OCI-LY7 (cell line): ENCODE results near the gene YARS1. TPM values are rescaled to one million over a fixed set of nuclear protein-coding genes. Genes with fewer than 3 reads are reported as not detected.

Experiments used
- BruUV-seq: library from RNA; stranded (reverse); fragments of 400-500 nt; replicated peaks from 2 replicates; lab custom pipeline; 2021; lab: Mats Ljungman, UMichigan
- CTCF ChIA-PET: fragments of 300-600 bp; sonication (Branson Sonifier 250); formaldehyde crosslinking; loops from one replicate; lab custom pipeline; 2022; ENCODE audit warnings: antibody characterized with exemption; ENCODE audit not compliant: unreplicated experiment; lab: Charles Lee
- POLR2A ChIA-PET: fragments of 300-600 bp; sonication (Branson Sonifier 250); formaldehyde crosslinking; loops from one replicate; lab custom pipeline; 2022; ENCODE audit warnings: antibody characterized with exemption; lab: Charles Lee
- DNase-seq: peaks from one replicate; pipeline ENCODE4 v3.0.0-alpha.2; 2015; ENCODE audit warnings: low spot score
- H2AFZ ChIP-seq: fragments of 200-600 bp; sonication (generic), shearing (Covaris generic); 2 replicates; pipeline ENCODE4 v1.6.1; 2014; ENCODE audit warnings: mild to moderate bottlenecking, antibody characterized with exemption, low read length, moderate library complexity
- H3K27ac ChIP-seq: fragments of 200-600 bp; sonication (generic); 2 replicates; pipeline ENCODE4 v1.5.1; 2014; ENCODE audit warnings: mixed run types, low read depth, mild to moderate bottlenecking, moderate library complexity, low read length, inconsistent platforms; ENCODE audit not compliant: poor library complexity, severe bottlenecking
- H3K36me3 ChIP-seq: fragments of 200-600 bp; sonication (generic); 2 replicates; pipeline ENCODE4 v1.6.1; 2014; ENCODE audit warnings: mild to moderate bottlenecking, antibody characterized with exemption, low read length, moderate library complexity, mixed read lengths; ENCODE audit not compliant: insufficient read depth
- H3K4me1 ChIP-seq: fragments of 200-600 bp; sonication (generic); 2 replicates; pipeline ENCODE4 v1.5.1; 2014; ENCODE audit warnings: mild to moderate bottlenecking, low read length; ENCODE audit not compliant: insufficient read depth, poor library complexity, severe bottlenecking
- H3K4me2 ChIP-seq: fragments of 200-600 bp; sonication (generic); 2 replicates; pipeline ENCODE4 v1.6.1; 2014; ENCODE audit warnings: mild to moderate bottlenecking, low read length
- H3K4me3 ChIP-seq: fragments of 200-600 bp; sonication (generic); 2 replicates; pipeline ENCODE4 v1.5.1; 2014; ENCODE audit warnings: mild to moderate bottlenecking, low read depth, low read length; ENCODE audit not compliant: poor library complexity, severe bottlenecking
- H3K79me2 ChIP-seq: fragments of 200-600 bp; sonication (generic); 2 replicates; pipeline ENCODE4 v1.6.1; 2016; ENCODE audit warnings: low read depth, mild to moderate bottlenecking, low read length, moderate library complexity, mixed read lengths; ENCODE audit not compliant: insufficient read depth
- H3K9me2 ChIP-seq: fragments of 200-600 bp; sonication (generic); 2 replicates; pipeline ENCODE4 v1.6.1; 2016; ENCODE audit warnings: mild to moderate bottlenecking, low read length, mixed read lengths; ENCODE audit not compliant: insufficient read depth
- H3K9me3 ChIP-seq: fragments of 200-600 bp; sonication (generic); 2 replicates; pipeline ENCODE4 v1.6.1; 2014; ENCODE audit warnings: mild to moderate bottlenecking, mixed run types, low read length, mixed read lengths
- H4K20me1 ChIP-seq: fragments of 200-600 bp; sonication (generic); 2 replicates; pipeline ENCODE4 v1.6.1; 2014; ENCODE audit warnings: mild to moderate bottlenecking, antibody characterized with exemption, low read length, moderate library complexity, mixed read lengths; ENCODE audit not compliant: insufficient read depth
- EZH2phosphoT487 ChIP-seq: fragments of 200-600 bp; sonication (generic); IDR thresholded peaks from 2 replicates; pipeline ENCODE4 v1.6.1; 2018; ENCODE audit warnings: low read depth, borderline replicate concordance, mild to moderate bottlenecking, mixed run types, antibody characterized with exemption, low read length, moderate library complexity, mixed read lengths
- intact Hi-C: fragments of 100-400 bp; cut with micrococcal nuclease; formaldehyde crosslinking; loops from one replicate; pipeline ENCODE4 v1.10.0; 2022; ENCODE audit not compliant: unreplicated experiment
- total RNA-seq, 2 experiments: library from RNA; depleted of rRNA in 1 of 2; stranded (reverse); fragments of >200 nt in 1 of 2; shearing (Covaris generic) in 1 of 2; gene quantifications; 2 replicates each; pipeline ENCODE4 v1.2.3, GENCODE V29; 2014 to 2022
- TF ChIP-seq, protein P1 (sequence below): fragments of 200-600 bp; sonication (generic); conservative IDR thresholded peaks from 2 replicates; pipeline ENCODE4 v1.5.1; 2014; ENCODE audit warnings: mild to moderate bottlenecking, antibody characterized with exemption, low read length, moderate library complexity, mixed read lengths

The YARS1 gene
- total RNA-seq, 2 experiments from 2014 or later: 276 to 321 TPM

DNA sequence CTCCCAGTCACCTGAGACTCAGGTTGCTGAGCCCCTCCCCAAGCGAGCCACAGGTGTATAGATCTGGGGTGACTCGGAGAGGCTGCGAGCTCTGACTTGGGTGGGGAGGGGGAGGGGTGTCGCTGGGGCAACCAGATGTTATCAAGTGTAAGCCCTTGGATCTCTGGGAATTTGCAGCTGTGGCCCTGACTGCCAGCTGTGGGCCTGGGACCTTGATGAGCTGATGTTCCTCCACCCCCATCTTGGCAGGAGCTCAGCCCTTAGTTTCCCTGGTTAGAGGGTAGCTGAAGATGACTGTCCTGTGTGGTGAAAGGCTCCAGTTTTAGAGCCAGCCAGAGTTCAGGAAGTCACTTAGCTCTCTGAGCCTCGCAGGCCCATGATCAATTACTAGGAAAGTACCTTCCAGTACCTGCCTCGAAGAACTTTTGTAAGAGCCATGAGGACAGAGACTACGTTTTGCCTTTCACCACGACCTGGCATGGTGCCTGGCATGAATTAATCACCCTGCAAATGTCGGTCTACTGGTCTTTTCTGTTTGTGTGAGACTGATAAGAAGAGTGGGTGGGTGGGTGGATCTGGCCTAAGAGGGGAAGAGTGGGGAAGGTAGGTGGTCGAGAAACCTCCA lies 55.8 kb downstream of the YARS1 start:
- no peaks in the 10 kb centered on the region for H3K9me2 ChIP-seq
- H3K4me3 ChIP-seq: no peak overlapping the region
- BruUV-seq: no TSS peak
- H3K27ac ChIP-seq: no peak overlapping the region
- POLR2A ChIA-PET: interaction anchor here (0.7 kb wide), 1 partner anchor 323 kb away, joined by 3 read pairs; no protein-coding TSS in a partner anchor
- no peaks in the 10 kb centered on the region for H3K4me1 ChIP-seq
- CTCF ChIA-PET: no interaction called here
- no peaks in the 10 kb centered on the region for H3K79me2 ChIP-seq
- H3K36me3 ChIP-seq: no peaks in the 10 kb centered on the region
- intact Hi-C loops: no loop called here
- H4K20me1 ChIP-seq: no peaks in the 10 kb centered on the region
- no peak overlapping the region for H3K4me2 ChIP-seq
- no peak overlapping the region for H2AFZ ChIP-seq
- TF ChIP-seq, protein P1, sequence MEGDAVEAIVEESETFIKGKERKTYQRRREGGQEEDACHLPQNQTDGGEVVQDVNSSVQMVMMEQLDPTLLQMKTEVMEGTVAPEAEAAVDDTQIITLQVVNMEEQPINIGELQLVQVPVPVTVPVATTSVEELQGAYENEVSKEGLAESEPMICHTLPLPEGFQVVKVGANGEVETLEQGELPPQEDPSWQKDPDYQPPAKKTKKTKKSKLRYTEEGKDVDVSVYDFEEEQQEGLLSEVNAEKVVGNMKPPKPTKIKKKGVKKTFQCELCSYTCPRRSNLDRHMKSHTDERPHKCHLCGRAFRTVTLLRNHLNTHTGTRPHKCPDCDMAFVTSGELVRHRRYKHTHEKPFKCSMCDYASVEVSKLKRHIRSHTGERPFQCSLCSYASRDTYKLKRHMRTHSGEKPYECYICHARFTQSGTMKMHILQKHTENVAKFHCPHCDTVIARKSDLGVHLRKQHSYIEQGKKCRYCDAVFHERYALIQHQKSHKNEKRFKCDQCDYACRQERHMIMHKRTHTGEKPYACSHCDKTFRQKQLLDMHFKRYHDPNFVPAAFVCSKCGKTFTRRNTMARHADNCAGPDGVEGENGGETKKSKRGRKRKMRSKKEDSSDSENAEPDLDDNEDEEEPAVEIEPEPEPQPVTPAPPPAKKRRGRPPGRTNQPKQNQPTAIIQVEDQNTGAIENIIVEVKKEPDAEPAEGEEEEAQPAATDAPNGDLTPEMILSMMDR: no peak
- TF ChIP-seq EZH2phosphoT487: no peak
- H3K9me3 ChIP-seq: no peaks in the 10 kb centered on the region
- DNase-seq: no peak

DNA sequence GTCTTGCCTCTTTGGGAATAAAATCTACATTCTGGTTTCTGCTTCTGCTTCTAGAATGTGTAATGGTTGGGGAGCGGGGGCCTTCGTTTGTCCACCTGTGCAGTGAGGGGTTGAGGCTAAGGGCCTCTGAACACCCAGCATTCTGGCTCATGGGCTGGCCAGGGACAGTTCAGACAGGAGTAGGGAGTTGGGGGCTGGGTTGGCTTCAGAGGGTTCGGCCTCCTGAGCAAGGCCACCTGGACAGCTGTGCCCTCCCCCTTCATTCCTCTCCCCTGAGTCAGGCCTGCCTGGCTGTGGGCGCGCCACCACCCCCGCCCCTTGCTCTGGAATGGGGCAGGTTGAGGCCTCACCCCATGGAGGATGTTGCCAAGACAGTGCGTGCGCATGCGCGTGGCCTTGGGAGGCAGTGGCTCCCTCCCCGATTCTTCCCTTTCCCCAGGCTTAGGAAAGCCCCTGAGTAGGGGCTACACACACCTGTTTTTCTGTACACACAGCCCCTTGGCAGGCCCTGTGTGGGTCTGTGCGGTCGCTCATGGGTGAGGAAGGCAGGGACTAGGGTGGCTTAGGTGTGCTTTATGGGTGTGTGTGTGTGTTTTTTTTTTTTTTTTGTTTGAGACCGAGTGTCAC lies 57.0 kb downstream of the YARS1 start:
- Histone ChIP-seq H3K4me3 (no peak overlapping the region), H3K4me1 (no peaks in the 10 kb centered on the region), H3K4me2 (no peak overlapping the region), H3K79me2 (no peaks in the 10 kb centered on the region), H4K20me1 (no peaks in the 10 kb centered on the region), H3K9me2 (no peaks in the 10 kb centered on the region), H3K36me3 (no peaks in the 10 kb centered on the region), H3K9me3 (no peaks in the 10 kb centered on the region), H3K27ac (no peak overlapping the region), H2AFZ (no peak overlapping the region)
- TF ChIP-seq, protein P1: no peak
- no peak for TF ChIP-seq EZH2phosphoT487
- no TSS peak for BruUV-seq
- ChIA-PET POLR2A (interaction anchor here (0.5 kb wide), 1 partner anchor 9 kb away, joined by 3 read pairs; no protein-coding TSS in a partner anchor), CTCF (no interaction called here)
- DNase-seq: no peak
- intact Hi-C loops: no loop called here

DNA sequence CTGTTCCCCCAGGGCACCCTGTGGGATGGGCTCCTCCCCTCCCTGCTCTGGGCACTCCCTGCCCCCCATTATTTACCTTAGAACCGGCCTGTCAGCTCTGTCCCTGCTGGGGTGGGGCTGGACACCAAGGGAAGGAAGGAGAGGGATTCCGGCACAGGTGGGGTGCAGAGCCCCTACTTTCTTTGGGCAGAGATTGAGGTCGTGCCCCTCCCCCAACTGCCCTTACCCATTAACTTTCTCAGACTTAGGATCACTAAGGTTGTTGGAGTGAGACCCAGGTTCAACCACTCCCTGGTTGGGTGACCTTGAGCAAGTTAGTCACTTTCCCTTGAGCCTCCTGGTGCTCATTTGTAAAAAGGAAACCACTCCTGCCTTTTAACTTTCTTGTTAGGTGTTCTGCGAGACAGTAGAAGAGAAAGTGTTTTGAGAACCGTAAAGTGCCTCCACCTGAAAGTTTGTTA lies 57.6 kb downstream of the YARS1 start:
- H3K4me3 ChIP-seq: no peak overlapping the region
- H3K27ac ChIP-seq: no peak overlapping the region
- POLR2A ChIA-PET: interaction anchor here (0.5 kb wide), 1 partner anchor 10 kb away, joined by 3 read pairs; no protein-coding TSS in a partner anchor
- no peaks in the 10 kb centered on the region for H3K36me3 ChIP-seq
- CTCF ChIA-PET: no interaction called here
- no peak for DNase-seq
- H3K9me2 ChIP-seq: no peaks in the 10 kb centered on the region
- no peak overlapping the region for H3K4me2 ChIP-seq
- no peaks in the 10 kb centered on the region for H4K20me1 ChIP-seq
- H3K79me2 ChIP-seq: no peaks in the 10 kb centered on the region
- BruUV-seq: no TSS peak
- H3K9me3 ChIP-seq: no peaks in the 10 kb centered on the region
- H2AFZ ChIP-seq: no peak overlapping the region
- intact Hi-C loops: no loop called here
- no peaks in the 10 kb centered on the region for H3K4me1 ChIP-seq
- TF ChIP-seq, protein P1: no peak
- TF ChIP-seq EZH2phosphoT487: no peak
